GM12878 (cell line): ENCODE results near the gene KRTAP2-1. TPM values are rescaled to one million over a fixed set of nuclear protein-coding genes. Genes with fewer than 3 reads are reported as not detected.

Source experiments
- ATAC-seq: fragments of 200-7000 bp; cut with Tn5 transposase; 3 replicates; pipeline ENCODE4 v1.9.1; 2020; ENCODE audit warnings: mild to moderate bottlenecking, moderate library complexity
- BruUV-seq: library from RNA; stranded (reverse); fragments of 400-500 nt; replicated peaks from 2 replicates; lab custom pipeline; 2021; lab: Mats Ljungman, UMichigan
- CTCF ChIA-PET: fragments of 300-600 bp; sonication (Branson Sonifier 250); formaldehyde crosslinking; extraction: SDS; loops from one replicate; lab custom pipeline; 2021; ENCODE audit warnings: inconsistent platforms; lab: Yijun Ruan, JAX
- POLR2A ChIA-PET: fragments of 350-600 bp; formaldehyde crosslinking; extraction: SDS; loops from one replicate; lab custom pipeline; 2021; ENCODE audit warnings: inconsistent platforms; lab: Charles Lee
- RAD21 ChIA-PET: fragments of 300-600 bp; sonication (Branson Sonifier 250); formaldehyde crosslinking; loops from one replicate; lab custom pipeline; 2023; ENCODE audit warnings: antibody characterized with exemption; ENCODE audit not compliant: unreplicated experiment; lab: Charles Lee
- SMC1A ChIA-PET: fragments of 300-600 bp; sonication (Branson Sonifier 250); formaldehyde crosslinking; loops from one replicate; lab custom pipeline; 2023; ENCODE audit not compliant: unreplicated experiment, uncharacterized antibody; lab: Charles Lee
- DNase-seq: peaks from one replicate; pipeline ENCODE4 v3.0.0-alpha.2; 2011; ENCODE audit warnings: low read depth, low spot score
- FAIRE-seq: peaks from 3 replicates; lab custom pipeline; 2011; peaks lifted over from hg19 to GRCh38; lab: Jason Lieb, UNC
- H2AFZ ChIP-seq: 2 replicates; pipeline ENCODE4 v1.6.0; 2011; ENCODE audit warnings: low read depth, low read length, control low read depth; ENCODE audit not compliant: control insufficient read depth
- H3K27ac ChIP-seq: 2 replicates; pipeline ENCODE4 v1.5.1; 2011; ENCODE audit warnings: control low read depth; ENCODE audit not compliant: control insufficient read depth, insufficient read depth
- H3K27me3 ChIP-seq, 2 experiments: replicated peaks in 1 of 2; 2 replicates each; pipeline versions ENCODE4 v1.6.0 to v1.6.1; 2011; ENCODE audit warnings: low read length in 1 of 2; ENCODE audit not compliant: control insufficient read depth in 2 of 2, insufficient read depth in 2 of 2
- H3K36me3 ChIP-seq, 2 experiments: 2 replicates each; pipeline ENCODE4 v1.5.1; 2011; ENCODE audit warnings: low read length in 1 of 2; ENCODE audit not compliant: control insufficient read depth in 2 of 2, insufficient read depth in 2 of 2
- H3K4me1 ChIP-seq: 2 replicates; pipeline ENCODE4 v1.6.1; 2011; ENCODE audit warnings: mild to moderate bottlenecking, low read length, moderate library complexity, mixed read lengths; ENCODE audit not compliant: control insufficient read depth, insufficient read depth
- H3K4me2 ChIP-seq: 2 replicates; pipeline ENCODE4 v1.6.0; 2011; ENCODE audit warnings: control low read depth; ENCODE audit not compliant: control insufficient read depth, insufficient read depth
- H3K4me3 ChIP-seq: fragments of 200-600 bp; sonication (generic); 2 replicates; pipeline ENCODE4 v1.5.1; 2016
- H3K79me2 ChIP-seq: 2 replicates; pipeline ENCODE4 v1.6.0; 2011; ENCODE audit warnings: low read length; ENCODE audit not compliant: control insufficient read depth, insufficient read depth
- H3K9ac ChIP-seq: 2 replicates; pipeline ENCODE4 v1.8.0; 2011; ENCODE audit warnings: low read length, control low read depth, mixed read lengths; ENCODE audit not compliant: control insufficient read depth, insufficient read depth
- H3K9me3 ChIP-seq: replicated peaks from 3 replicates; pipeline ENCODE4 v1.5.1; 2011; ENCODE audit warnings: mild to moderate bottlenecking, low read length; ENCODE audit not compliant: control insufficient read depth, insufficient read depth
- H4K20me1 ChIP-seq: 2 replicates; pipeline ENCODE4 v1.6.0; 2011; ENCODE audit not compliant: control insufficient read depth, insufficient read depth
- CREB1 ChIP-seq: IDR thresholded peaks from 2 replicates; pipeline ENCODE4 v1.6.1; 2012; ENCODE audit warnings: low read depth, mild to moderate bottlenecking, inconsistent platforms
- CREM ChIP-seq: IDR thresholded peaks from 2 replicates; pipeline ENCODE4 v1.6.1; 2014; ENCODE audit warnings: antibody characterized with exemption, low read depth
- MTA2 ChIP-seq: fragments of 450-650 bp; IDR thresholded peaks from 2 replicates; pipeline ENCODE4 v1.6.1; 2016; ENCODE audit warnings: low read depth, mild to moderate bottlenecking, moderate library complexity
- POLR2AphosphoS5 ChIP-seq: IDR thresholded peaks from 2 replicates; pipeline ENCODE4 v1.6.1; 2011; ENCODE audit warnings: mild to moderate bottlenecking, low read length, inconsistent platforms
- ZNF384 ChIP-seq: IDR thresholded peaks from 2 replicates; pipeline ENCODE4 v1.6.1; 2012; ENCODE audit warnings: low read depth, mild to moderate bottlenecking, low read length, improper control_type of control experiment, borderline replicate concordance
- WGBS: methylation state at CpG from one replicate; pipeline ENCODE4 v1.1.6; 2016; ENCODE audit warnings: low lambda C conversion rate; ENCODE audit not compliant: insufficient replicate concordance, insufficient coverage; ENCODE audit errors: missing lambda C conversion rate; 5-methylcytosine and 5-hydroxymethylcytosine counted together
- in situ Hi-C: fragments of 300-500 bp; cut with MboI; formaldehyde crosslinking; loops from 9 replicates; pipeline ENCODE4 v1.14.3; 2018; ENCODE audit warnings: mixed read lengths
- intact Hi-C: fragments of 100-400 bp; cut with micrococcal nuclease; formaldehyde crosslinking; loops from one replicate; pipeline ENCODE4 v1.14.2; 2022; ENCODE audit not compliant: unreplicated experiment
- polyA plus RNA-seq, 11 experiments: library from polyadenylated mRNA; depleted of rRNA in 4 of 11; unstranded in 6 of 11; stranded (reverse) in 5 of 11; fragments of >200 nt; fragmentation: Nextera tagmentation in 4 of 11; fragmentation: Illumina TruSeq in 1 of 11; extraction: Ambion mirVana in 4 of 11; extraction: Trizol in 1 of 11; gene quantifications; 1 replicate in 1 of 11; 2 replicates in 10 of 11; pipeline versions ENCODE4 v1.2.1 to v1.2.3, GENCODE V29; 2011 to 2016; ENCODE audit warnings: inconsistent platforms in 2 of 11, missing spikeins in 2 of 11, low read depth in 1 of 11
- total RNA-seq, 4 experiments: library from RNA; depleted of rRNA in 3 of 4; stranded (reverse); fragments of >200 nt in 3 of 4; fragmentation: Illumina TruSeq in 1 of 4; extraction: Trizol in 1 of 4; gene quantifications; 2 replicates each; pipeline versions ENCODE4 v1.2.1 to v1.2.3, GENCODE V29; 2013 to 2021
- TF ChIP-seq, protein P1 (sequence below): fragments of 450-650 bp; IDR thresholded peaks from 2 replicates; pipeline ENCODE4 v1.6.1; 2018; ENCODE audit warnings: mild to moderate bottlenecking, low read depth, moderate library complexity; ENCODE audit not compliant: partially characterized antibody
- TF ChIP-seq, protein P2 (sequence below): fragments of 450-650 bp; formaldehyde crosslinking; IDR thresholded peaks from 2 replicates; pipeline ENCODE4 v1.4.0; 2022; ENCODE audit warnings: mild to moderate bottlenecking, moderate library complexity
- TF ChIP-seq, protein P3 (sequence below): fragments of 450-650 bp; conservative IDR thresholded peaks from 2 replicates; pipeline ENCODE4 v1.6.1; 2017; ENCODE audit warnings: mild to moderate bottlenecking, moderate library complexity
- TF ChIP-seq, protein P4 (sequence below): fragments of 450-650 bp; formaldehyde crosslinking; IDR thresholded peaks from 2 replicates; pipeline ENCODE4 v1.5.0; 2022; ENCODE audit warnings: mild to moderate bottlenecking, missing genetic modification characterization

Gene KRTAP2-1
- total and polyA plus RNA-seq, 10 of the 15 experiments (the other 5 are each of a cell fraction or from before 2014, with no cell fraction given): not detected

- POLR2A ChIA-PET: no interaction called here
- BruUV-seq: no TSS peak
- Histone ChIP-seq H3K9me3 (no peaks in the 10 kb centered on the region), H3K27me3 (no peaks in the 10 kb centered on the region; a peak in 1 of 4 replicates), H3K27ac (no peak overlapping the region), H3K79me2 (no peaks in the 10 kb centered on the region), H3K4me3 (no peak overlapping the region), H2AFZ (no peak overlapping the region), H3K4me1 (no peaks in the 10 kb centered on the region), H3K36me3 (no peaks in the 10 kb centered on the region), H3K9ac (no peak overlapping the region), H3K4me2 (no peak overlapping the region), H4K20me1 (no peaks in the 10 kb centered on the region)
- FAIRE-seq (no peak), DNase-seq (no peak), ATAC-seq (no peak)
- RAD21 ChIA-PET: no interaction called here
- CTCF ChIA-PET: no interaction called here
- intact Hi-C loops (no loop called here), in situ Hi-C loops (no loop called here)
- SMC1A ChIA-PET: no interaction called here
- WGBS: 26% methylated on average over 7 of the region's 7 CpGs
- TF ChIP-seq, protein P1, sequence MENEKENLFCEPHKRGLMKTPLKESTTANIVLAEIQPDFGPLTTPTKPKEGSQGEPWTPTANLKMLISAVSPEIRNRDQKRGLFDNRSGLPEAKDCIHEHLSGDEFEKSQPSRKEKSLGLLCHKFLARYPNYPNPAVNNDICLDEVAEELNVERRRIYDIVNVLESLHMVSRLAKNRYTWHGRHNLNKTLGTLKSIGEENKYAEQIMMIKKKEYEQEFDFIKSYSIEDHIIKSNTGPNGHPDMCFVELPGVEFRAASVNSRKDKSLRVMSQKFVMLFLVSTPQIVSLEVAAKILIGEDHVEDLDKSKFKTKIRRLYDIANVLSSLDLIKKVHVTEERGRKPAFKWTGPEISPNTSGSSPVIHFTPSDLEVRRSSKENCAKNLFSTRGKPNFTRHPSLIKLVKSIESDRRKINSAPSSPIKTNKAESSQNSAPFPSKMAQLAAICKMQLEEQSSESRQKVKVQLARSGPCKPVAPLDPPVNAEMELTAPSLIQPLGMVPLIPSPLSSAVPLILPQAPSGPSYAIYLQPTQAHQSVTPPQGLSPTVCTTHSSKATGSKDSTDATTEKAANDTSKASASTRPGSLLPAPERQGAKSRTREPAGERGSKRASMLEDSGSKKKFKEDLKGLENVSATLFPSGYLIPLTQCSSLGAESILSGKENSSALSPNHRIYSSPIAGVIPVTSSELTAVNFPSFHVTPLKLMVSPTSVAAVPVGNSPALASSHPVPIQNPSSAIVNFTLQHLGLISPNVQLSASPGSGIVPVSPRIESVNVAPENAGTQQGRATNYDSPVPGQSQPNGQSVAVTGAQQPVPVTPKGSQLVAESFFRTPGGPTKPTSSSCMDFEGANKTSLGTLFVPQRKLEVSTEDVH: no peak
- no peak for TF ChIP-seq MTA2
- TF ChIP-seq ZNF384: no peak
- TF ChIP-seq, protein P2, sequence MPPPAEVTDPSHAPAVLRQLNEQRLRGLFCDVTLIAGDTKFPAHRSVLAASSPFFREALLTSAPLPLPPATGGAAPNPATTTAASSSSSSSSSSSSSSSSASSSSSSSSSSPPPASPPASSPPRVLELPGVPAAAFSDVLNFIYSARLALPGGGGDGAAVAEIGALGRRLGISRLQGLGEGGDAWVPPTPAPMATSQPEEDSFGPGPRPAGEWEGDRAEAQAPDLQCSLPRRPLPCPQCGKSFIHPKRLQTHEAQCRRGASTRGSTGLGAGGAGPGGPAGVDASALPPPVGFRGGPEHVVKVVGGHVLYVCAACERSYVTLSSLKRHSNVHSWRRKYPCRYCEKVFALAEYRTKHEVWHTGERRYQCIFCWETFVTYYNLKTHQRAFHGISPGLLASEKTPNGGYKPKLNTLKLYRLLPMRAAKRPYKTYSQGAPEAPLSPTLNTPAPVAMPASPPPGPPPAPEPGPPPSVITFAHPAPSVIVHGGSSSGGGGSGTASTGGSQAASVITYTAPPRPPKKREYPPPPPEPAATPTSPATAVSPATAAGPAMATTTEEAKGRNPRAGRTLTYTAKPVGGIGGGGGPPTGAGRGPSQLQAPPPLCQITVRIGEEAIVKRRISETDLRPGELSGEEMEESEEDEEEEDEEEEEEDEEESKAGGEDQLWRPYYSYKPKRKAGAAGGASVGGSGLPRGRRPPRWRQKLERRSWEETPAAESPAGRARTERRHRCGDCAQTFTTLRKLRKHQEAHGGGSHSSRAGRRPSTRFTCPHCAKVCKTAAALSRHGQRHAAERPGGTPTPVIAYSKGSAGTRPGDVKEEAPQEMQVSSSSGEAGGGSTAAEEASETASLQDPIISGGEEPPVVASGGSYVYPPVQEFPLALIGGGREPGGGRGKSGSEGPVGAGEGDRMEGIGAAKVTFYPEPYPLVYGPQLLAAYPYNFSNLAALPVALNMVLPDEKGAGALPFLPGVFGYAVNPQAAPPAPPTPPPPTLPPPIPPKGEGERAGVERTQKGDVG (CRISPR knock-in tag): no peak
- TF ChIP-seq CREB1: no peak
- TF ChIP-seq, protein P3, sequence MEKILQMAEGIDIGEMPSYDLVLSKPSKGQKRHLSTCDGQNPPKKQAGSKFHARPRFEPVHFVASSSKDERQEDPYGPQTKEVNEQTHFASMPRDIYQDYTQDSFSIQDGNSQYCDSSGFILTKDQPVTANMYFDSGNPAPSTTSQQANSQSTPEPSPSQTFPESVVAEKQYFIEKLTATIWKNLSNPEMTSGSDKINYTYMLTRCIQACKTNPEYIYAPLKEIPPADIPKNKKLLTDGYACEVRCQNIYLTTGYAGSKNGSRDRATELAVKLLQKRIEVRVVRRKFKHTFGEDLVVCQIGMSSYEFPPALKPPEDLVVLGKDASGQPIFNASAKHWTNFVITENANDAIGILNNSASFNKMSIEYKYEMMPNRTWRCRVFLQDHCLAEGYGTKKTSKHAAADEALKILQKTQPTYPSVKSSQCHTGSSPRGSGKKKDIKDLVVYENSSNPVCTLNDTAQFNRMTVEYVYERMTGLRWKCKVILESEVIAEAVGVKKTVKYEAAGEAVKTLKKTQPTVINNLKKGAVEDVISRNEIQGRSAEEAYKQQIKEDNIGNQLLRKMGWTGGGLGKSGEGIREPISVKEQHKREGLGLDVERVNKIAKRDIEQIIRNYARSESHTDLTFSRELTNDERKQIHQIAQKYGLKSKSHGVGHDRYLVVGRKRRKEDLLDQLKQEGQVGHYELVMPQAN: no peak
- TF ChIP-seq POLR2AphosphoS5: no peak
- TF ChIP-seq, protein P4, sequence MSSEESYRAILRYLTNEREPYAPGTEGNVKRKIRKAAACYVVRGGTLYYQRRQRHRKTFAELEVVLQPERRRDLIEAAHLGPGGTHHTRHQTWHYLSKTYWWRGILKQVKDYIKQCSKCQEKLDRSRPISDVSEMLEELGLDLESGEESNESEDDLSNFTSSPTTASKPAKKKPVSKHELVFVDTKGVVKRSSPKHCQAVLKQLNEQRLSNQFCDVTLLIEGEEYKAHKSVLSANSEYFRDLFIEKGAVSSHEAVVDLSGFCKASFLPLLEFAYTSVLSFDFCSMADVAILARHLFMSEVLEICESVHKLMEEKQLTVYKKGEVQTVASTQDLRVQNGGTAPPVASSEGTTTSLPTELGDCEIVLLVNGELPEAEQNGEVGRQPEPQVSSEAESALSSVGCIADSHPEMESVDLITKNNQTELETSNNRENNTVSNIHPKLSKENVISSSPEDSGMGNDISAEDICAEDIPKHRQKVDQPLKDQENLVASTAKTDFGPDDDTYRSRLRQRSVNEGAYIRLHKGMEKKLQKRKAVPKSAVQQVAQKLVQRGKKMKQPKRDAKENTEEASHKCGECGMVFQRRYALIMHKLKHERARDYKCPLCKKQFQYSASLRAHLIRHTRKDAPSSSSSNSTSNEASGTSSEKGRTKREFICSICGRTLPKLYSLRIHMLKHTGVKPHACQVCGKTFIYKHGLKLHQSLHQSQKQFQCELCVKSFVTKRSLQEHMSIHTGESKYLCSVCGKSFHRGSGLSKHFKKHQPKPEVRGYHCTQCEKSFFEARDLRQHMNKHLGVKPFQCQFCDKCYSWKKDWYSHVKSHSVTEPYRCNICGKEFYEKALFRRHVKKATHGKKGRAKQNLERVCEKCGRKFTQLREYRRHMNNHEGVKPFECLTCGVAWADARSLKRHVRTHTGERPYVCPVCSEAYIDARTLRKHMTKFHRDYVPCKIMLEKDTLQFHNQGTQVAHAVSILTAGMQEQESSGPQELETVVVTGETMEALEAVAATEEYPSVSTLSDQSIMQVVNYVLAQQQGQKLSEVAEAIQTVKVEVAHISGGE (CRISPR knock-in tag): no peak
- TF ChIP-seq CREM: no peak
These were observed 1.3 kb upstream of the KRTAP2-1 start for GRCh38 chr17:41048441-41048840.
